ENCODE data around the gene MAP1LC3B.

MAP1LC3B gene

GRCh38 chr16:87391950-87392820 lies at the start of gene MAP1LC3B:
MAP1LC3B (plus strand) TSS chr16:87392336; CDS start chr16:87392428, 92 bp downstream.
- DNase-seq = peak; percentile 92

GRCh38 chr16:87342504-87342903 lies 49.6 kb upstream of the MAP1LC3B start:
- DNase-seq = no peak

DNA sequence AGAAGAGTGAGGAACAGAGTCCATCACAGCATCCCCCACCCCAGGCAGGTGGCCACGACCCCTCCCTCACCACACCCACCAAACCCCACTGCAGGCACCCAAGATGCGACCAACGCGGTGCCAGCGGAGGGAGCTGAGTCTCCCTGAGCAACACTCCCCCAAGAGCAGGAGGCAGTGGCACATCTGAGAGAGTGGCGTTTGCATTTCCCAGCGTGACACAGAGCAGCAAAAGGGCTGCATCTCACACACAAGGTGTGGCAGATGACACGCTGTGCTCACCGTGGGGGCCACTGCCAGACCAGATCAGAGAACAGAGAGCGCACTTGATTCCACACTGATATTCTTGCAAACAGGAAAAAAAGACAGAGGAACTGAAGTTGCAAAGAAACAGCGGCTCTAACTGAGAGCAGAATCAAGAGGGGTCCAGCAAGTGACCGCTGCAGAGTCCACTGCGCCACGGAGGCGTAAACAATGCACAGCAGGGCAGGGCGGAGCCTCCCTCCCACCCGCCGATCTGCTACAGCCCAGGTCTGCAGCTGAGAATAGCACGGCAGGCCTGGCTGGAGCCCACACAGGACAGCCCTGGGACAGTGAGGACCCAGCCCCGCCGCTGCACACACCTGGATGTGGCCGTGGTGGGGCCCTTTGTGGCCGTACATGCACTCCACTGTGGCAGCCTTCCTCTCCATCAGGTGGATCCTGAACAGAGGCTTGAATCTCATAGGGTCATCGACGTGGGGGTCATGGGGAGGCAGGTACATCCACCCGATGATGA lies 49.0 kb upstream of the MAP1LC3B start:
- no peak for DNase-seq

DNA sequence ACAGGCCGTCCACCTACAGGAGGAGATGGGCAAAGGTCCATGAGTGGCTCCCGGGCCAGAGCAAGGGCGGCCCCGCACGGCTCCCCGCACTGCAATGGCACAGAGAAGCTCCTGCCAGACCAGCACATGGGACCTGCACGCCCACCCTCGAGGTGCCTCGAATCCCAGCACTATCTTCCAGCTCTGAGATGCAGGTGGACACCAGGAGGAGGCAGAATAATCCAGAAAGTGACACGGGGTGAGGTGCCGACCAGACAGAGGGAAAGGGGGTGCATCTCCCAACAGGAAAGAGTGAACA lies 48.4 kb upstream of the MAP1LC3B start:
- DNase-seq = no peak

DNA sequence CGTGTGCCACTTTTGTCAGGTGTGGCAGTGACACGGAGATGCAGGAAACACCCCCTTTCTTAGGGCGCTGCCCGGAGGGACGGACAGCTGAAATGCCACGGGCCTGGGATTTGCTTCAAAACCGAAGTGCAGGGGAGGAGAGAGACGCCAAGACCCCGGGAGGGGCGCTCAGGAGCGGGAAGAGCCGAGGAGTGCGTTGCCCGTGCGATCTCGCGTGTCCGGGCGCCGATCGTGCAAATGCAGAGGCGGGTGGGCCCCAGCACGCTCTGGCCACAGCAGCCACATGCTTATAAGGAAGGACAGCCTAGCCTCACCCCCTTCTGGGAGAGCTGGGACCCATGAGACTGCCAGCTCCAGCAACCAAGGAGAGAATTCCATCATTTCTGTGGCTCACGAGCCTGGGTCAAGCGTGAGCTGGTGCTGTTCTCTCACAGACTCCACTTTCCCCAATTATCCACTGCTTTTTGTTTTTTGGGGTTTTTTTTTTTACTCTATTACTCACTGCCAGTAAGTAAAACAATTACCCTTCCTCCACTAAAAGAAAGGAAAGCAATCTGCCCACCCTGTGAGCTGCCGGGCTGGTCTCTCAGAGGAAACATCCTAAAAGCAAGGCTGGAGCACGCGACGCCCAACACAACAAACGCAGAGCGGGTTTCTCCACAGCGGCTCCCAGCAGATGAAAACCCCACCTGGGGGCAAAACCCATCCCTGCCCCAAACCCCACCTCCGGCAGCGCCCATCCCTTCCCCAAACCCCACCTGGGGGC lies 47.8 kb upstream of the MAP1LC3B start:
- no peak for DNase-seq

DNA sequence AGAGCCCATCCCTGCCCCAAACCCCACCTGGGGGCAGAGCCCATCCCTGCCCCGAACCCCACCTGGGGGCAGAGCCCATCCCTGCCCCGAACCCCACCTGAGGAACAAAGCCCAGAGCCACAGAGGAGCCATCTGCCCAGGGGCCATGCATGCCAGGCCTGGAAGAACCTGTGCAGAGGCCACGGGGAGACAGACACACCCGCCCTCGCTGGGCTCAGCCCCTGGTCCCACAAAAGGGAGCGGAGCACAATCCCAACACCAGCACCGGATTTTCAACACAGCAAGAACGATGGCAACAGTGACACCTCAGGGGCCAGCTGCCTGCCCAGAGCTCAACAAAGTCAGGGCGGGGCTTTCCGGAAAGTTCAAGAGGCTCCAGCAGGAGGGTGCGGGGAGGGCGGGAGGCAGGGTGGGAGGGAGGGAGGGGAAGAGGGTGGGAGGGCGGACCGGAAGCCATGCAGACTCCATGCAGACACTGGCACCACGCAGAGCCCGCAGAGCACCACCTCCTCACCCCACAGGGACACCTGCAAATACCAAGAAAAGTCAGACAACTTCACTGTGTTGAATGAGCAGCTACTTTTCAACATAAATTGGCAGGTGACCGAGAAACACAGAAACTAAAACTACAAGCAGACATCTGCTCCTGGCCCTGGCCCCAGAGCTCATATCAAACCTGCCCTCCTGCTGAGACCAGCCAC lies 47.1 kb upstream of the MAP1LC3B start:
- peak; percentile 53 for DNase-seq

GRCh38 chr16:87345726-87346424 lies 46.3 kb upstream of the MAP1LC3B start:
- DNase-seq = no peak

DNA sequence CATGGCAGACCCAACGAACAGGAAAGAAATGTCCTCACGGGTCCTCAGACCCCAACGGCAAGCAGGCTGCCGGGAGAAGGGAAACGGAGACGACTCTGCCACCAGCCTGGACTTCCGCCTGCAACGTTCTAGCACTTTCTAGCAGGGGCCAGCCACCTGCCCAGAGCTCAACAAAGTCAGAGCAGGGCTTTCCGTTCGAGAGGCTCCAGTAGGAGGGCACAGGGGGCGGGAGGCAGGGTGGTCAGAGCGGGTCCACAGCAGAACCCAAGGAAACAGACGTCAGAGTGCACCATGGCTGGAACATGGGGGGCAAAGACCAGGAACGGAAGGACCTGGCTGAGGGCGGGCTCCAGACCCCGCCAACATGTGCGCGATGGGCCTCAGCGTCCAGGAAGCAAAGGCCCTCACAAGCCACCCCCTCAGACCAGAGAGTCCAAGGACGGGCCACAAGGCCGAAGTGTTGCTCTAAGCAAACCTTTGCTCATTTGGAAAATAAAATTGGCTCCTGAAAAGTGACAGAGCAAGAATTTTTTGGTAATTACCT lies 45.5 kb upstream of the MAP1LC3B start:
- no peak for DNase-seq

GRCh38 chr16:87347932-87348615 lies 44.1 kb upstream of the MAP1LC3B start:
- no peak for DNase-seq

GRCh38 chr16:87348616-87349157 lies 43.4 kb upstream of the MAP1LC3B start:
- DNase-seq = no peak

GRCh38 chr16:87350031-87350430 lies 42.1 kb upstream of the MAP1LC3B start:
- DNase-seq = no peak

GRCh38 chr16:87350681-87351319 lies 41.3 kb upstream of the MAP1LC3B start:
- DNase-seq = no peak

DNA sequence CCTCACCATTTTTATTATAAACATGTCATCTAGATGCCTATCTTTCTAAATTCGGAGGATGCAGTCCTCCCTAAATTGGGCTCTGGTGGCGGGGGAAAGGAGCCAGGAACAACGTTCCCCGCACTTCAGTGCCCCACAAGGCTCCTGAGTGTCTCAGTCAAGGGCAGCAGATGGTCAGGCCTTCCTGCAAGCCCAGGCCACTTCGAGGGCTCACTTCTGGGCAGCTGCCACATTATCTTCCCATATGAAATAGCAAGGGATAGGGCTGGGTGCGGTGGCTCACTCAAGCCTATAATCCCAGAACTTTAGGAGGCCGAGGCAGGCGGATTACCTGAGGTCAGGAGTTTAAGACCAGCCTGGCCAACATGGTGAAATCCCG lies 40.8 kb upstream of the MAP1LC3B start:
- DNase-seq = no peak

DNA sequence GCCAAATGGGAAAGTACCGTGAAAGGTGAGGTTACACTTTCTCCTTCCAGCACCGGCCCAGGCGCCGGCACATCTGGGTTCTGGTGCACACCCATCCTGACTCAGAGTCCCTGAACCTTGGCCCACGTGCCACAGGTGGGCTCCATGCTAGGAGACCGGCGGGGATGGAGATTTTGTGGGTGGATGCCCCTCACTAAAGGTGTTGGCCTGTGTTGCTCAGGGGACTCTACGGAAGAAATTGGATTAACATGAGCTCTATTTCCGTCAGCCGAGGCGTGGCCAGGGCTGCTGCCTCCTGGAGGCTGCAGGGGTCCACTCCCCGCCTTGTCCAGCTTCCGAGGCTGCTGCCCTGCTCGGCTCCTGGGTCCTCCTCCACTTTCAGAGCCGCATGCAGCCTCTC lies 39.3 kb upstream of the MAP1LC3B start:
- no peak for DNase-seq

DNA sequence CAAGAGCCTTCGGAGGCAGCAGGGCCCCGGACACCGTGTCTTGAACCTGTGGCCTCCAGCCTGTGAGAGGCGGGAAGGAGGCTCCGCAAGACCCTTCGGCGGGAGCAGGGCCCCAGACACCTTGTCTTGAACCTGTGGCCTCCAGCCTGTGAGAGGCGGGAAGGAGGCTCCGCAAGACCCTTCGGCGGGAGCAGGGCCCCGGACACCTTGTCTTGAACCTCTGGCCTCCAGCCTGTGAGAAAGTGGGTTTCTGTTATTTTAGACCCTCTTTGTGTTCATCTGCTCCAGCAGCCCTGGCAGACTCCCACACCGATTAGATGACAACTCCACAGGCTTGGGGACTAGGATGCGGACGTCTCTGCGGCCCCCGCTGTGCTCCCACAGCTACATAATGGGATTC lies 38.5 kb upstream of the MAP1LC3B start:
- no peak for DNase-seq

- no peak for DNase-seq
Observed at GRCh38 chr16:87356491-87356853, 35.7 kb upstream of the MAP1LC3B start.

GRCh38 chr16:87358250-87358649 lies 33.9 kb upstream of the MAP1LC3B start:
- DNase-seq = no peak

DNA sequence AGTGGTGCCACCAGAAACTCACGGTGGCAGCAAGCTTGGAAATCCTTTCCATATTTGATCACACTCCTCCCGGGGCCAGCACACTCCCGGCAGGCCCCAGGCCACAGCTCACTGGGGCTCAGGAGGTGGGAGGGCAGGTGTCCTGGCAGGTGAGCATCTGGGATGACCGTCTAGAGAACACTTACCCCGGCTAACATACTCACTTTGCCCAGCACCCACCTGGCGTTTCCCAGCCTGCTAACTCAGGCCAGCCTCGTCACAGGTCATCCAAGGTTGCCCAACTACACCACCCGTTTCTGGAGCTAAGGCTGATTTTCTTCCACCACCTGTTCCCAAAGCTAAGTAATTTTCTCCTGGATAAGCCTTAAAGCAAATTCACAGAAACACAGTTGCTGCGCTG lies 33.4 kb upstream of the MAP1LC3B start:
- no peak for DNase-seq

- no peak for DNase-seq
Observed at GRCh38 chr16:87359121-87359520, 33.0 kb upstream of the MAP1LC3B start.

- no peak for DNase-seq
Observed at GRCh38 chr16:87360862-87361610, 31.1 kb upstream of the MAP1LC3B start.

Measured in NCI-H69 (cell line).